Caco-2 (cell line): ENCODE measurements around the gene IL36B. TPM values are rescaled to one million over a fixed set of nuclear protein-coding genes. Genes with fewer than 3 reads are reported as not detected.

Source experiments
- BruUV-seq: library from RNA; stranded (reverse); fragments of 400-500 nt; replicated peaks from 2 replicates; lab custom pipeline; 2021; lab: Mats Ljungman, UMichigan
- CTCF ChIA-PET: fragments of 300-600 bp; sonication (Branson Sonifier 250); formaldehyde crosslinking; loops from one replicate; lab custom pipeline; 2022; ENCODE audit warnings: antibody characterized with exemption; lab: Charles Lee
- POLR2A ChIA-PET: fragments of 300-600 bp; sonication (Branson Sonifier 250); formaldehyde crosslinking; loops from one replicate; lab custom pipeline; 2022; ENCODE audit warnings: antibody characterized with exemption; lab: Charles Lee
- DNase-seq, 2 experiments: peaks; one replicate each; pipeline versions ENCODE4 v3.0.0 to v3.0.0-alpha.2; 2020 to 2022
- H3K27me3 ChIP-seq: replicated peaks from 2 replicates; pipeline ENCODE4 v1.6.0; 2011; ENCODE audit warnings: low read length; ENCODE audit not compliant: control insufficient read depth, insufficient read depth
- H3K36me3 ChIP-seq: 2 replicates; pipeline ENCODE4 v1.5.1; 2011; ENCODE audit warnings: low read length; ENCODE audit not compliant: control insufficient read depth, insufficient read depth
- H3K4me1 ChIP-seq: fragments of 250-450 bp; sonication (Bioruptor Pico); 2 replicates; pipeline ENCODE4 v1.5.1; 2020; ENCODE audit warnings: mild to moderate bottlenecking
- H3K4me3 ChIP-seq: 2 replicates; pipeline ENCODE4 v1.5.1; 2011; ENCODE audit warnings: low read depth, mild to moderate bottlenecking, control low read depth, low read length
- H3K9me3 ChIP-seq: fragments of 250-450 bp; sonication (Bioruptor Pico); 2 replicates; pipeline ENCODE4 v1.5.1; 2020; ENCODE audit warnings: mild to moderate bottlenecking, moderate library complexity
- H3K27ac Mint-ChIP-seq: one replicate; pipeline ENCODE4 v1.8.0; 2022; ENCODE audit warnings: mixed read lengths; ENCODE audit not compliant: unreplicated experiment
- H3K27me3 Mint-ChIP-seq: one replicate; pipeline ENCODE4 v1.8.0; 2022; ENCODE audit warnings: mixed read lengths; ENCODE audit not compliant: insufficient read depth, unreplicated experiment
- H3K36me3 Mint-ChIP-seq: one replicate; pipeline ENCODE4 v1.8.0; 2022; ENCODE audit warnings: mild to moderate bottlenecking, mixed read lengths; ENCODE audit not compliant: insufficient read depth, unreplicated experiment
- H3K4me1 Mint-ChIP-seq: one replicate; pipeline ENCODE4 v1.8.0; 2022; ENCODE audit warnings: low read depth, mixed read lengths; ENCODE audit not compliant: unreplicated experiment
- H3K4me3 Mint-ChIP-seq: one replicate; pipeline ENCODE4 v1.8.0; 2022; ENCODE audit warnings: mild to moderate bottlenecking, moderate library complexity, mixed read lengths; ENCODE audit not compliant: unreplicated experiment
- H3K9me3 Mint-ChIP-seq: one replicate; pipeline ENCODE4 v1.8.0; 2022; ENCODE audit warnings: mixed read lengths; ENCODE audit not compliant: unreplicated experiment
- intact Hi-C: fragments of 100-400 bp; cut with micrococcal nuclease; formaldehyde crosslinking; loops from one replicate; pipeline ENCODE4 v1.10.0; 2022; ENCODE audit not compliant: unreplicated experiment
- total RNA-seq: library from RNA; stranded (reverse); gene quantifications from 2 replicates; pipeline ENCODE4 v1.2.3, GENCODE V29; 2022
- TF ChIP-seq, protein P1 (sequence below), 2 experiments: fragments of 200-600 bp in 1 of 2; IDR thresholded peaks; 1 replicate in 1 of 2; 2 replicates in 1 of 2; pipeline versions ENCODE4 v1.5.1 to v1.8.0; 2011 to 2022; ENCODE audit warnings: antibody characterized with exemption in 1 of 2, control low read depth in 1 of 2, inconsistent platforms in 1 of 2, low read depth in 1 of 2, low read length in 1 of 2, mild to moderate bottlenecking in 1 of 2, moderate library complexity in 1 of 2; ENCODE audit not compliant: insufficient read depth in 1 of 2, severe bottlenecking in 1 of 2, unreplicated experiment in 1 of 2

Gene IL36B
- total RNA-seq, 1 experiment from 2014 or later, result not detected

DNA sequence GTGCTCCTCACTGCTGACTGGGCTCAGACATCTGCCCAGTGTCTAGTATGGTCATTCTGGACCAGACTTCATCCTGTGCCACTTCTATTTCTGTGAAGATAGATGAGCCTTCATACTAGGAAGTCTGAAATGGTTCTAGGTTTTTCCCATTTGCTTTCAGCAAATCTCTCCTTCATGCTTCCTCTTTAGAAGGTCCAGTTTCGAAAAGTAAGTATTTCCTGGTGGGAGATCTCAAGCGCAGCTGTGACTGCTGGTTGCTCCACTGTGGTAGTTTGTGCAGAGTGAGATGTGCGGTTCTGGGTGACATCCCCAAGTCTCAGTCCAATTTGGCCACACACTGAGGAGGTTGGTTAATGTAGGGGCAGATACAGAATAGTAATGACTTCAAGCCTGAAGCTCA is 14.4 kb downstream of the IL36B start:
- Mint-ChIP-seq H3K9me3 (peaks cover 9% of the 10 kb centered on the region), H3K27ac (no peak overlapping the region), H3K4me1 (no peaks in the 10 kb centered on the region), H3K36me3 (no peaks in the 10 kb centered on the region), H3K4me3 (no peak overlapping the region), H3K27me3 (peaks cover 5% of the 10 kb centered on the region)
- POLR2A ChIA-PET, result no interaction called here
- no TSS peak for BruUV-seq
- H3K9me3 ChIP-seq, result no peaks in the 10 kb centered on the region
- no peak overlapping the region for H3K4me3 ChIP-seq
- CTCF ChIA-PET, result no interaction called here
- no peaks in the 10 kb centered on the region for H3K36me3 ChIP-seq
- TF ChIP-seq, protein P1, sequence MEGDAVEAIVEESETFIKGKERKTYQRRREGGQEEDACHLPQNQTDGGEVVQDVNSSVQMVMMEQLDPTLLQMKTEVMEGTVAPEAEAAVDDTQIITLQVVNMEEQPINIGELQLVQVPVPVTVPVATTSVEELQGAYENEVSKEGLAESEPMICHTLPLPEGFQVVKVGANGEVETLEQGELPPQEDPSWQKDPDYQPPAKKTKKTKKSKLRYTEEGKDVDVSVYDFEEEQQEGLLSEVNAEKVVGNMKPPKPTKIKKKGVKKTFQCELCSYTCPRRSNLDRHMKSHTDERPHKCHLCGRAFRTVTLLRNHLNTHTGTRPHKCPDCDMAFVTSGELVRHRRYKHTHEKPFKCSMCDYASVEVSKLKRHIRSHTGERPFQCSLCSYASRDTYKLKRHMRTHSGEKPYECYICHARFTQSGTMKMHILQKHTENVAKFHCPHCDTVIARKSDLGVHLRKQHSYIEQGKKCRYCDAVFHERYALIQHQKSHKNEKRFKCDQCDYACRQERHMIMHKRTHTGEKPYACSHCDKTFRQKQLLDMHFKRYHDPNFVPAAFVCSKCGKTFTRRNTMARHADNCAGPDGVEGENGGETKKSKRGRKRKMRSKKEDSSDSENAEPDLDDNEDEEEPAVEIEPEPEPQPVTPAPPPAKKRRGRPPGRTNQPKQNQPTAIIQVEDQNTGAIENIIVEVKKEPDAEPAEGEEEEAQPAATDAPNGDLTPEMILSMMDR (IDR thresholded peaks at IDR 0.05; ENCODE audit: insufficient read depth in 1 of 2, low read depth in 1 of 2, low read length in 1 of 2, severe bottlenecking in 1 of 2, unreplicated experiment in 1 of 2), result no peak
- DNase-seq, result no peak
- no peaks in the 10 kb centered on the region for H3K27me3 ChIP-seq
- intact Hi-C loops, result no loop called here
- no peaks in the 10 kb centered on the region for H3K4me1 ChIP-seq

DNA sequence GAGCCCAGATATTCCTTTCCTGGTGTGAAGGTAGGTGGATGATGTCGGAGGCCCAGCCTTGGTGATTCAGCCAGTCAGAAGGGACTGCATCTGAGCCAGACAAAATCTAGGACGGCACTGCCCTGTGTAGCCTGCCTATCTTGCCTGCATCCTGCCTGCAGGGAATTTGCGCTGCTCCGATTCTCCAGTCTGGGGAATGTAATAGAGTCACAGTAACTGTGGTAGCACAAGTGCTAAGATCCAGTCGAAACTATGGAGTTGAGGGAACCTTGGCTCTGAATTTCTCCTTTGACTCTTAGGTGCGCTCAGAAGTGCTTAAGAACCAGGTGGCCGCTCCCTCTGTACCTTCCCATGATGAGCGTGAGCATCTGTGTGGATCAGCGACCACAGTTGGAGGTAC is 15.9 kb downstream of the IL36B start:
- TF ChIP-seq, protein P1 (IDR thresholded peaks at IDR 0.05; ENCODE audit: insufficient read depth in 1 of 2, low read depth in 1 of 2, low read length in 1 of 2, severe bottlenecking in 1 of 2, unreplicated experiment in 1 of 2), result no peak
- Mint-ChIP-seq H3K9me3 (peaks cover 9% of the 10 kb centered on the region), H3K36me3 (no peaks in the 10 kb centered on the region), H3K27me3 (peaks cover 5% of the 10 kb centered on the region), H3K4me3 (no peak overlapping the region), H3K4me1 (no peaks in the 10 kb centered on the region), H3K27ac (no peak overlapping the region)
- H3K9me3 ChIP-seq, result no peaks in the 10 kb centered on the region
- no peaks in the 10 kb centered on the region for H3K4me1 ChIP-seq
- ChIA-PET CTCF (no interaction called here), POLR2A (no interaction called here)
- H3K36me3 ChIP-seq, result no peaks in the 10 kb centered on the region
- DNase-seq, result no peak
- BruUV-seq, result no TSS peak
- H3K4me3 ChIP-seq, result no peak overlapping the region
- intact Hi-C loops, result no loop called here
- no peaks in the 10 kb centered on the region for H3K27me3 ChIP-seq

DNA sequence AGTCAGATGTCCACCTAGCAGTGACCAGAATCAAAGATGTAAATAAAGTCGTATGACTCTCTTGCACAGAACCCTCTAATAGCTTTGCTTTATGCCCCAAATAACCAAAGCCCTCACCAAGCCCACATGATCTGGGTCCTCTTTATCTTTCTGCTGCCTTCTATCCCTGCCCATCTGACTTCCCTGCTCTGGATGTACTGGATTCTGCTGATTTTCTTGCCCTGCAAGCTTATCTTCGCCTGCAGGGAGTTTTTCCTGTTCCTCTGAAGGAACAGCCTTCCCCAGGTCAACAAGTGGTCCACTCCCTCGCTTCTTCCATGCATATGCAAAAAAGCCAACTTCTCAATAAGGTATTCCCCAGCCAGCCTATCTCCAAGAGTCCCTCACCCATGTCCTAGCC is 18.7 kb downstream of the IL36B start:
- TF ChIP-seq, protein P1 (IDR thresholded peaks at IDR 0.05; ENCODE audit: insufficient read depth in 1 of 2, low read depth in 1 of 2, low read length in 1 of 2, severe bottlenecking in 1 of 2, unreplicated experiment in 1 of 2), result no peak
- Histone ChIP-seq H3K4me3 (no peak overlapping the region), H3K9me3 (no peaks in the 10 kb centered on the region), H3K4me1 (no peaks in the 10 kb centered on the region), H3K36me3 (no peaks in the 10 kb centered on the region), H3K27me3 (no peaks in the 10 kb centered on the region; the same call in 1 of the 2 replicates)
- BruUV-seq, result no TSS peak
- no peak overlapping the region for H3K27ac Mint-ChIP-seq
- H3K4me1 Mint-ChIP-seq, result no peaks in the 10 kb centered on the region
- intact Hi-C loops, result no loop called here
- H3K4me3 Mint-ChIP-seq, result no peak overlapping the region
- ChIA-PET POLR2A (no interaction called here), CTCF (no interaction called here)
- H3K9me3 Mint-ChIP-seq, result peaks cover 9% of the 10 kb centered on the region
- no peak for DNase-seq
- H3K27me3 Mint-ChIP-seq, result peaks cover 17% of the 10 kb centered on the region
- H3K36me3 Mint-ChIP-seq, result no peaks in the 10 kb centered on the region
